Astrocyte (in vitro differentiated cells and primary cell): ENCODE results near the gene KIF3B. TPM values are rescaled to one million over a fixed set of nuclear protein-coding genes. Genes with fewer than 3 reads are reported as not detected.
"Not testable (repeated sequence)": the region's sequence is repeated elsewhere in the genome, so short reads cannot be mapped to it uniquely, and the experiment has no call there.

Experiments used
- DNase-seq: peaks from one replicate; pipeline ENCODE4 v3.0.0-alpha.2; 2010; ENCODE audit warnings: low read depth
- FAIRE-seq: peaks from 2 replicates; lab custom pipeline; 2011; peaks lifted over from hg19 to GRCh38; lab: Jason Lieb, UNC
- H2AFZ ChIP-seq: 2 replicates; pipeline ENCODE4 v1.6.0; 2012; ENCODE audit warnings: low read depth, low read length, inconsistent platforms
- H3K27ac ChIP-seq: 2 replicates; pipeline ENCODE4 v1.5.1; 2011; ENCODE audit warnings: low read depth, low read length, inconsistent platforms
- H3K27me3 ChIP-seq: 2 replicates; pipeline ENCODE4 v1.6.0; 2011; ENCODE audit warnings: low read length, inconsistent platforms; ENCODE audit not compliant: insufficient read depth
- H3K36me3 ChIP-seq: 2 replicates; pipeline ENCODE4 v1.5.1; 2011; ENCODE audit warnings: low read length, inconsistent platforms; ENCODE audit not compliant: insufficient read depth
- H3K4me1 ChIP-seq: 2 replicates; pipeline ENCODE4 v1.5.1; 2011; ENCODE audit warnings: low read length, inconsistent platforms; ENCODE audit not compliant: insufficient read depth
- H3K4me2 ChIP-seq: 2 replicates; pipeline ENCODE4 v1.6.0; 2012; ENCODE audit warnings: low read length, inconsistent platforms
- H3K4me3 ChIP-seq: 2 replicates; pipeline ENCODE4 v1.5.1; 2011; ENCODE audit warnings: low read depth, mild to moderate bottlenecking, low read length, inconsistent platforms; ENCODE audit not compliant: insufficient read depth
- H3K79me2 ChIP-seq: 2 replicates; pipeline ENCODE4 v1.6.0; 2012; ENCODE audit warnings: mild to moderate bottlenecking, low read length, inconsistent platforms; ENCODE audit not compliant: insufficient read depth
- H3K9ac ChIP-seq: 2 replicates; pipeline ENCODE4 v1.6.0; 2012; ENCODE audit warnings: mild to moderate bottlenecking, low read length, inconsistent platforms
- H3K9me3 ChIP-seq: 2 replicates; pipeline ENCODE4 v1.5.1; 2012; ENCODE audit warnings: low read depth, mild to moderate bottlenecking, low read length, inconsistent platforms; ENCODE audit not compliant: insufficient read depth
- H4K20me1 ChIP-seq: 2 replicates; pipeline ENCODE4 v1.6.0; 2012; ENCODE audit warnings: low read length, inconsistent platforms; ENCODE audit not compliant: insufficient read depth
- H3K27ac Mint-ChIP-seq: one replicate; pipeline ENCODE4 v1.8.0; 2021; ENCODE audit warnings: mild to moderate bottlenecking, mixed read lengths; ENCODE audit not compliant: unreplicated experiment
- H3K27me3 Mint-ChIP-seq: one replicate; pipeline ENCODE4 v1.8.0; 2021; ENCODE audit warnings: low read depth, mixed read lengths; ENCODE audit not compliant: unreplicated experiment
- H3K36me3 Mint-ChIP-seq: one replicate; pipeline ENCODE4 v1.8.0; 2021; ENCODE audit warnings: low read depth, mixed read lengths; ENCODE audit not compliant: unreplicated experiment
- H3K4me1 Mint-ChIP-seq: one replicate; pipeline ENCODE4 v1.8.0; 2021; ENCODE audit warnings: low read depth, mixed read lengths; ENCODE audit not compliant: unreplicated experiment
- H3K4me3 Mint-ChIP-seq: one replicate; pipeline ENCODE4 v1.8.0; 2021; ENCODE audit warnings: mild to moderate bottlenecking, moderate library complexity, mixed read lengths; ENCODE audit not compliant: unreplicated experiment
- H3K9me3 Mint-ChIP-seq: one replicate; pipeline ENCODE4 v1.8.0; 2021; ENCODE audit warnings: mild to moderate bottlenecking, mixed read lengths; ENCODE audit not compliant: unreplicated experiment
- EZH2 ChIP-seq: IDR thresholded peaks from 2 replicates; pipeline ENCODE4 v1.6.1; 2012; ENCODE audit warnings: mild to moderate bottlenecking, low read length, inconsistent platforms; ENCODE audit not compliant: insufficient read depth
- total RNA-seq: library from RNA; stranded (reverse); gene quantifications from 2 replicates; pipeline ENCODE4 v1.2.1, GENCODE V29; 2021
- TF ChIP-seq, protein P1 (sequence below): IDR thresholded peaks from 2 replicates; pipeline ENCODE4 v1.5.1; 2011; ENCODE audit warnings: low read depth, mild to moderate bottlenecking, inconsistent platforms, low read length, moderate library complexity; ENCODE audit not compliant: insufficient read depth

Gene KIF3B
- total RNA-seq, 1 donor from 2014 or later = 28.5 TPM

DNA sequence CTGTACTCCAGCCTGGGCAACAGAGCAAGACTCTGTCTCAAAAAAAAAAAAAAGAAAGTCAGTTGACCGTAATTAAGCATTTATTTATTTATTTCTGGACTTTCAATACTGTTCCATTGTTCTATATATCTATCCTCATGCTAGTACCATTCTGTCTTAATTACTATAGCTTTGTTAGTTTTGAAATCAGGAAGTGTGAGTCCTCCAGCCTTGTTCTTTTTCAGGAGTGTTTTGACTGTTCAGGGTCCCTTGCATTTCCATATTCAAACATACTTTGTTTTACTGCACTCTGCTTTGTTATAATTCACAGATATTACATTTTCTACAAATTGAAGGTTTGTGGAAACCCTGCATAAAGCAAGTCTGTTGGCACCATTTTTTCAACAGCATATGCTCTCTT lies 43.9 kb downstream of the KIF3B start:
- FAIRE-seq (no peak), DNase-seq (no peak)
- peaks cover 8% of the 10 kb centered on the region for H3K4me1 ChIP-seq
- no peak overlapping the region for H3K27ac ChIP-seq
- Mint-ChIP-seq H3K27ac (no peak overlapping the region), H3K4me1 (peaks cover 6% of the 10 kb centered on the region), H3K36me3 (peaks cover 11% of the 10 kb centered on the region), H3K9me3 (no peaks in the 10 kb centered on the region), H3K4me3 (no peak overlapping the region), H3K27me3 (no peaks in the 10 kb centered on the region)
- H4K20me1 ChIP-seq = peaks cover 3% of the 10 kb centered on the region
- H3K79me2 ChIP-seq = no peaks in the 10 kb centered on the region
- no peak overlapping the region for H2AFZ ChIP-seq
- H3K4me3 ChIP-seq = no peak overlapping the region
- no peak for TF ChIP-seq EZH2
- TF ChIP-seq, protein P1, sequence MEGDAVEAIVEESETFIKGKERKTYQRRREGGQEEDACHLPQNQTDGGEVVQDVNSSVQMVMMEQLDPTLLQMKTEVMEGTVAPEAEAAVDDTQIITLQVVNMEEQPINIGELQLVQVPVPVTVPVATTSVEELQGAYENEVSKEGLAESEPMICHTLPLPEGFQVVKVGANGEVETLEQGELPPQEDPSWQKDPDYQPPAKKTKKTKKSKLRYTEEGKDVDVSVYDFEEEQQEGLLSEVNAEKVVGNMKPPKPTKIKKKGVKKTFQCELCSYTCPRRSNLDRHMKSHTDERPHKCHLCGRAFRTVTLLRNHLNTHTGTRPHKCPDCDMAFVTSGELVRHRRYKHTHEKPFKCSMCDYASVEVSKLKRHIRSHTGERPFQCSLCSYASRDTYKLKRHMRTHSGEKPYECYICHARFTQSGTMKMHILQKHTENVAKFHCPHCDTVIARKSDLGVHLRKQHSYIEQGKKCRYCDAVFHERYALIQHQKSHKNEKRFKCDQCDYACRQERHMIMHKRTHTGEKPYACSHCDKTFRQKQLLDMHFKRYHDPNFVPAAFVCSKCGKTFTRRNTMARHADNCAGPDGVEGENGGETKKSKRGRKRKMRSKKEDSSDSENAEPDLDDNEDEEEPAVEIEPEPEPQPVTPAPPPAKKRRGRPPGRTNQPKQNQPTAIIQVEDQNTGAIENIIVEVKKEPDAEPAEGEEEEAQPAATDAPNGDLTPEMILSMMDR = no peak
- H3K9ac ChIP-seq = no peak overlapping the region
- H3K27me3 ChIP-seq = no peaks in the 10 kb centered on the region
- H3K4me2 ChIP-seq = no peak overlapping the region
- peaks cover 2% of the 10 kb centered on the region for H3K36me3 ChIP-seq
- no peaks in the 10 kb centered on the region for H3K9me3 ChIP-seq

DNA sequence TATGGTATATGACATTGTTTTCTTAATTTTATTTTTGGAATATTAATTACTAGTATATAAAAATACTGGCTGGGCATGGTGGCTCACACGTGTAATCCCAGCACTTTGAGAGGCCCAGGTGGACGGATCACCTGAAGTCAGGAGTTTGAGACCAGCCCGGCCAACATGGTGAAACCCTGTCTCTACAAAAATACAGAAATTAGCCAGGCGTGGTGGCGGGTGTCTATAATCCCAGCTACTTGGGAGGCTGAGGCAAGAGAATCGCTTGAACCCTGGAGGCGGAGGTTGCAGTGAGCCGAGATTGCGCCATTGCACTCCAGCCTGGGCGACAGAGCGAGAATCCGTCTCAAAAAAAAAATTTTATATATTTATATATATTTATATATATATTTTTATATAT lies 44.8 kb downstream of the KIF3B start:
- H3K9ac ChIP-seq, H3K4me3 Mint-ChIP-seq, H3K4me2 ChIP-seq, H3K9me3 Mint-ChIP-seq, H3K27ac ChIP-seq, H3K27me3 ChIP-seq, H3K27me3 Mint-ChIP-seq, H3K9me3 ChIP-seq, H3K36me3 Mint-ChIP-seq, H3K36me3 ChIP-seq, H4K20me1 ChIP-seq, H3K4me3 ChIP-seq, H3K79me2 ChIP-seq, H3K27ac Mint-ChIP-seq, FAIRE-seq, DNase-seq, H2AFZ ChIP-seq: not testable (repeated sequence)
- peaks cover 17% of the 10 kb centered on the region for H3K4me1 ChIP-seq
- H3K4me1 Mint-ChIP-seq = peaks cover 15% of the 10 kb centered on the region

DNA sequence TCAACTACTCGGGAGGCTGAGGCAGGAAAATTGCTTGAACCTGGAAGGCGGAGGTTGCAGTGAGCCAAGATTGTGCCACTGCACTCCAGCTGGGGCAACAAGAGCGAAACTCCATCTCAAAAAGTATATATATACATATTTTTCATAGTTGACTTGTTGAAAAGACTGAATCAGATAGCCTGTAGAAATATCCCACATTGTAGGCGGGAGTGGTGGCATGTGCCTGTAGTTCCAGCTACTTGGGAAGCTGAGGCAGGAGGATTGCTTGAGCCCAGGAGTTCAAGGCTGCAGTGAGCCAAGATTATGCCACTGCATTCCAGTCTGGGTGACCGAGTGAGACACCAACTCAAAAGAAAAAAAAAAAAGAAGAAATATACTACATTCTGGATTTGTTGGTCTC lies 46.3 kb downstream of the KIF3B start:
- not testable (repeated sequence) for H3K4me2 ChIP-seq, H3K9ac ChIP-seq, H3K79me2 ChIP-seq, H3K36me3 Mint-ChIP-seq, H4K20me1 ChIP-seq, H3K27ac ChIP-seq, H3K4me3 Mint-ChIP-seq, H3K36me3 ChIP-seq, H3K27ac Mint-ChIP-seq, H3K4me3 ChIP-seq, H3K9me3 Mint-ChIP-seq, H3K27me3 Mint-ChIP-seq, DNase-seq, H2AFZ ChIP-seq, FAIRE-seq, H3K27me3 ChIP-seq, H3K9me3 ChIP-seq
- H3K4me1 Mint-ChIP-seq = peaks cover 21% of the 10 kb centered on the region
- peaks cover 22% of the 10 kb centered on the region for H3K4me1 ChIP-seq
